ENCODE data around the gene THAP8. TPM values are rescaled to one million over a fixed set of nuclear protein-coding genes. Genes with fewer than 3 reads are reported as not detected.
"Not testable (repeated sequence)": the region's sequence is repeated elsewhere in the genome, so short reads cannot be mapped to it uniquely, and the experiment has no call there.

The THAP8 gene
- total RNA-seq, 1 experiment from 2014 or later, result 3.6 TPM

- DNase-seq (ENCODE audit: low read depth); in situ Hi-C loops (cut with HindIII; ENCODE audit: low pct_unique_long_range_greater_than_20kb, low sequenced_read_pairs): not testable (repeated sequence)
Measured at GRCh38 chr19:36041092-36041491, 13.0 kb downstream of the THAP8 start.

GRCh38 chr19:36040495-36040894, 13.6 kb downstream of the THAP8 start:
- no peak for DNase-seq (ENCODE audit: low read depth)
- in situ Hi-C loops (cut with HindIII; ENCODE audit: low pct_unique_long_range_greater_than_20kb, low sequenced_read_pairs), result no loop called here

- in situ Hi-C loops (cut with HindIII; ENCODE audit: low pct_unique_long_range_greater_than_20kb, low sequenced_read_pairs), result no loop called here
- peak; percentile 54 for DNase-seq (ENCODE audit: low read depth)
Measured at GRCh38 chr19:36032251-36033104, 21.6 kb downstream of the THAP8 start, which contains the start of gene CLIP3. Gene CLIP3, minus strand, starts transcription at chr19:36032873. Its CDS starts 516 bp downstream, at chr19:36032357.

- DNase-seq (ENCODE audit: low read depth), result no peak
- in situ Hi-C loops (cut with HindIII; ENCODE audit: low pct_unique_long_range_greater_than_20kb, low sequenced_read_pairs), result no loop called here
Measured at GRCh38 chr19:36031308-36031707, 22.8 kb downstream of the THAP8 start.

GRCh38 chr19:36030264-36031148, 23.6 kb downstream of the THAP8 start:
- peak; percentile 72 for DNase-seq (ENCODE audit: low read depth)
- in situ Hi-C loops (cut with HindIII; ENCODE audit: low pct_unique_long_range_greater_than_20kb, low sequenced_read_pairs), result no loop called here

GRCh38 chr19:36028313-36029041, 25.6 kb downstream of the THAP8 start:
- in situ Hi-C loops (cut with HindIII; ENCODE audit: low pct_unique_long_range_greater_than_20kb, low sequenced_read_pairs), result no loop called here
- no peak for DNase-seq (ENCODE audit: low read depth)

GRCh38 chr19:36027696-36028095, 26.4 kb downstream of the THAP8 start:
- DNase-seq (ENCODE audit: low read depth), result no peak
- in situ Hi-C loops (cut with HindIII; ENCODE audit: low pct_unique_long_range_greater_than_20kb, low sequenced_read_pairs), result no loop called here

GRCh38 chr19:36026091-36026876, 27.8 kb downstream of the THAP8 start:
- DNase-seq (ENCODE audit: low read depth), result no peak
- in situ Hi-C loops (cut with HindIII; ENCODE audit: low pct_unique_long_range_greater_than_20kb, low sequenced_read_pairs), result no loop called here

GRCh38 chr19:36025541-36025940, 28.5 kb downstream of the THAP8 start:
- in situ Hi-C loops (cut with HindIII; ENCODE audit: low pct_unique_long_range_greater_than_20kb, low sequenced_read_pairs), result no loop called here
- DNase-seq (ENCODE audit: low read depth), result no peak

- in situ Hi-C loops (cut with HindIII; ENCODE audit: low pct_unique_long_range_greater_than_20kb, low sequenced_read_pairs), result no loop called here
- no peak for DNase-seq (ENCODE audit: low read depth)
Measured at GRCh38 chr19:36023432-36023831, 30.7 kb downstream of the THAP8 start.

GRCh38 chr19:36019061-36019670, 34.9 kb downstream of the THAP8 start:
- in situ Hi-C loops (cut with HindIII; ENCODE audit: low pct_unique_long_range_greater_than_20kb, low sequenced_read_pairs), result no loop called here

GRCh38 chr19:36014012-36014924, 39.8 kb downstream of the THAP8 start, which contains the start of gene ALKBH6:
Gene ALKBH6, minus strand, starts transcription at chr19:36014213. Its CDS starts 816 bp downstream, at chr19:36013397.
- in situ Hi-C loops (cut with HindIII; ENCODE audit: low pct_unique_long_range_greater_than_20kb, low sequenced_read_pairs), result no loop called here
- DNase-seq (ENCODE audit: low read depth), result peak; percentile 99

More at GRCh38 chr19:36019061-36019670, 34.9 kb downstream of the THAP8 start:
- no peak for DNase-seq (ENCODE audit: low read depth)

GRCh38 chr19:36013280-36014011, 40.6 kb downstream of the THAP8 start:
- DNase-seq (ENCODE audit: low read depth), result no peak
- in situ Hi-C loops (cut with HindIII; ENCODE audit: low pct_unique_long_range_greater_than_20kb, low sequenced_read_pairs), result no loop called here

GRCh38 chr19:36010402-36010801, 43.7 kb downstream of the THAP8 start:
- in situ Hi-C loops (cut with HindIII; ENCODE audit: low pct_unique_long_range_greater_than_20kb, low sequenced_read_pairs), result no loop called here
- DNase-seq (ENCODE audit: low read depth), result no peak

GRCh38 chr19:36009633-36010379, 44.3 kb downstream of the THAP8 start:
- in situ Hi-C loops (cut with HindIII; ENCODE audit: low pct_unique_long_range_greater_than_20kb, low sequenced_read_pairs), result no loop called here
- DNase-seq (ENCODE audit: low read depth), result no peak

All from Caki2 (cell line).